KOPT-K1 (cell line): ENCODE data around the gene ERC2.

Experiments used
- H3K27ac ChIP-seq: fragments of 200-600 bp; sonication (generic); 2 replicates; pipeline ENCODE4 v1.5.1; 2016; ENCODE audit warnings: antibody characterized with exemption, mild to moderate bottlenecking, low read depth, low read length; ENCODE audit not compliant: poor library complexity, severe bottlenecking
- H3K36me3 ChIP-seq: fragments of 200-600 bp; sonication (generic); 2 replicates; pipeline ENCODE4 v1.5.1; 2017; ENCODE audit warnings: antibody characterized with exemption, mild to moderate bottlenecking, low read length, moderate library complexity; ENCODE audit not compliant: insufficient read depth
- H3K9me3 ChIP-seq: fragments of 200-600 bp; sonication (generic); 2 replicates; pipeline ENCODE4 v1.5.1; 2017; ENCODE audit warnings: antibody characterized with exemption, low read length, mild to moderate bottlenecking; ENCODE audit not compliant: insufficient read depth, poor library complexity, severe bottlenecking

Gene ERC2

GRCh38 chr3:55484191-55484689 is 984.0 kb downstream of the ERC2 start:
- H3K9me3 ChIP-seq, result no peaks in the 10 kb centered on the region
- no peak overlapping the region for H3K27ac ChIP-seq
- H3K36me3 ChIP-seq, result no peaks in the 10 kb centered on the region

DNA sequence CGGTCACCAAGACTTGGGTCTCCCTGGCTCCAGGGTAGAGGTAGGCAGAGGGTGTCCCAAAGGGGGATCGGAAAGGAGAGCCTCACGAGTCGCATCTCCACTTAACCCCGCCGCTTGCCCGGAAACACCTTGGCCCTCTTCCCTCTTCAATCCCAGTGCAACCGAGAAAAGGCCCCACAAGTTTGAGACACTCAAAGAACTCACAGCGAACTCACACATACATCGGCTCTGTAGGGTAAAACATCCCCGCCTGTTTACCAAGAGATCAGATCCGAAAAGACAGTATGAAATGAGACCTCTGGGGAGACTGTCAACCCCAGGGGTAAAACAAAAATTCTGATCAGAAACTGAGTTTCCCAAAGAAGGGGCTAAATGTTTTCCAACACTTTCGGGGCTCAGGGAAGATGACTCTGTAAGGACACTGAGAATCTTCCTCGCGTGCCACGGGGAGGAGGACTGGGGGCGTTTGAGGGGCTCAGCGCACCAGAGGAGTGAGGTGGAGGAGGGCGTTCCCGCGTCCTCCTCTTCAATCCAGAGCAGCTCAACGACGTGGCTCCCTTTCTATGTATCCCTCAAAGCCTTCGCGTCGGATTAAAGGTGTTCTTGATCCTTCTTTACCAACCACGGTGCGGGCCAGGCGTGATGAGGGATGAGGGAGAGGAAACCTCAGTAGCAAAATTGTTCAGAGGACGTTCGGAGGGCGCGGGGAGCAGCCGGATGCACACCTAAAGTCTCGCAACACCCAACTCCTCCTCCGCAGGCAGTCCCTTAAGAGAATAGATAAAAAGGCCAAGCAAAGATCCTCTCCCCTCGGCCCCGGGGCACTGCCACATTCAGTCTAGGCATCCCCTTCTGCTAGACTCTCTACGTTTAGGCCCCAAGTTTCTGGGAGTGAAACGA is 984.8 kb downstream of the ERC2 start:
- Histone ChIP-seq H3K27ac (no peak overlapping the region), H3K36me3 (no peaks in the 10 kb centered on the region), H3K9me3 (no peaks in the 10 kb centered on the region)

DNA sequence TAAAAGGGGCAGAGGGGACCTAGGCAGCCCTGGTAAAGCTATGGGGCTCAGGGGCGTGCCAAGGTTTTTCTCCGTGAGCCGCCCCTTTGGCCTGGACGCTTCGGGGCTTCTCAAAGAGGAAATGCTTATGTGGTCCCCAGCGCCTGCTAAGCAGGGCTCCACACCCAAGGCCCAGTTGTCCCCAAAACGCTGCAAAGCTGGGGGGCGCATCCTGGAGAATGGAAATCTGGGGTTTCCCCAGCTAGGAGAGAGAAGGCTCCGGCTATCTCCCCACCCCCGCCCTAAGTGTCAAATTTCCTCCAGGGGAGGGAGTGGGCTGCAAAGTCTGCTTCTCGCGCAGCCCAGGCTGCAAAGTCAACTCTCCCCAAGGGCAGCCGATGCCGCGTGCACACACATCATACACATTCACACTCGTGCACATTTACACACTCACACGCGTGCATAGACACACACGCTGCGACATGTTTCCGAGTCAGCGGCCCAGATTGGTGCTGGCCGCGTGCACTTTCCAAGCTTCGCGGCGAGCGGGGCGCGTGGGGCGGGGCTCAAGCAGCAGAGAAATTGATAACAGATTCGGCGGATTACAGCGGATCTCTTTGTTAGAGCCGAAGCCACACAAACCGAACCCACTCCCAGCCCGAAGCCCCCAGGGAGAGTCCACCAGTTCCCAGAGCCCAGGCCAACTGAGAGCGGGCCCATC is 985.6 kb downstream of the ERC2 start:
- Histone ChIP-seq H3K9me3 (no peaks in the 10 kb centered on the region), H3K36me3 (no peaks in the 10 kb centered on the region), H3K27ac (no peak overlapping the region)

GRCh38 chr3:55481744-55482495 is 986.3 kb downstream of the ERC2 start:
- H3K9me3 ChIP-seq, result no peaks in the 10 kb centered on the region
- H3K27ac ChIP-seq, result no peak overlapping the region
- H3K36me3 ChIP-seq, result no peaks in the 10 kb centered on the region

GRCh38 chr3:55480911-55481743 is 987.1 kb downstream of the ERC2 start:
- H3K9me3 ChIP-seq, result no peaks in the 10 kb centered on the region
- H3K36me3 ChIP-seq, result no peaks in the 10 kb centered on the region
- no peak overlapping the region for H3K27ac ChIP-seq

DNA sequence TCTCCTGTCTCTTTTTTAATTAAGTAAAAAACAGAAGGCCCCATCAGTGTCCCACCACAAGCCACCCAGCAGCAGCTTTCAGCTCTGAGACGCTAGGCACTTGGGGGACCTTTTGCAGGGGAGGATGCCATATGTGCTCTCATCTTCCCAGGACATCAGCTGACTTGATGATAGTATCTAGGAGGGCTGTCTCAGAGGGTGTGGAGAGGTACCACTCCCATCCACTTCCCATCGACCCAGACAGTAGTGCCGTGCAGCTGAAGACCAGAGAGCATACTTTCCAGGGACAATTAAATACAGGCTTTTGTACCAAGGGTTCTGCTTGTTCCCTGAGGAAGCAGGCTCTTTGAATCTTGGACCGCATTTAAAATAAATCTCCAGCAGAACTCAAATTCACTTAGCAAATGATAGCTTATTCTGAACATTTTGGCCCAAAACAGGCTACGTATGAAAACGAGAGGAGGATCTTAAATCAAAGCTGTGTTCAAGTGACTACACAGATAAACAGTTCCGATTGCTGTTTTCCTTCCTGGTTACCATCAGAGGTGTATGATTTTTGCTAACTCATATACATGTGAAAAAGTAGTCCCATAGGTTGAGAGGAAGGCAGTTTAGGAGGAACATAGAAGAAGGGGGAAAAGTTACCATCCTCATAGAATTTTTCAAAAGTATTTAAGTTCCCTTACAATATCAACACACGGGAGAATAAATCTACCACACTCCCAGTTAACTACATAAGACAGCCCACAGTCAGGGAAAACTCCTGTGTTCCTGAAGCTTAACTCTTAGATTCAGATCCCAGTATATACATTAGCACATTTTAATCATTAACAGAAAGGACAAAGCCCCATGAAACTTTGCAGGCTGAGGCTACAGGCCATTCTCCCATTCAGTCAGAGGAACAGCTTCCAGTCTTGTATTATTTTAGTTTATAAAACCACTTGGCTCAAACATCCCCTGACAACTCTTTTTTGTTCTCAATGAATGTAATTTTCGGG is 990.7 kb downstream of the ERC2 start:
- H3K27ac ChIP-seq, result no peak overlapping the region
- no peaks in the 10 kb centered on the region for H3K9me3 ChIP-seq
- no peaks in the 10 kb centered on the region for H3K36me3 ChIP-seq

GRCh38 chr3:55476515-55476914 is 991.8 kb downstream of the ERC2 start:
- H3K36me3 ChIP-seq, result no peaks in the 10 kb centered on the region
- H3K27ac ChIP-seq, result no peak overlapping the region
- no peaks in the 10 kb centered on the region for H3K9me3 ChIP-seq

- Histone ChIP-seq H3K36me3 (no peaks in the 10 kb centered on the region), H3K27ac (no peak overlapping the region)
These were observed 994.0 kb downstream of the ERC2 start for GRCh38 chr3:55474213-55474632.

DNA sequence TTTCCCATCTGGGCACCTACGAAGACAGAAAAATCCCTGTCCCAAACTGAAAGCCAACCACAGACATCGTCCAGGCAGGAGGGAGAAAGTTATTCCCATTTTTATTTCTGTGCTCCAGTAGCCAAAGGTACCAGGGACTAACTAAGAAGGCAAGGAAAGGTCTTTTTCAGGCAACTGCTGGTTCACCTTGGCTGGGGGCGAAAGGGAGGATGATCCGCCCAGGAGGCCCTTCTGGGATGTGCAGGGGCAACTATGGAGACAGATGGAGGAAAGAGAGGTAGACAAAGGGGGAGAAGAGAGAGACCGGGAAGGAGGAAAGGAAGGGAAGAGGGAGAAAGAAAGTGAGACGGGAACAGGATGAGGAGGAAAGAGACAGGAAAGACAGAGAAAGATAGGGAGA is 994.5 kb downstream of the ERC2 start:
- no peaks in the 10 kb centered on the region for H3K36me3 ChIP-seq
- H3K27ac ChIP-seq, result no peak overlapping the region
- no peaks in the 10 kb centered on the region for H3K9me3 ChIP-seq

More at GRCh38 chr3:55474213-55474632, 994.0 kb downstream of the ERC2 start:
- H3K9me3 ChIP-seq, result no peaks in the 10 kb centered on the region

DNA sequence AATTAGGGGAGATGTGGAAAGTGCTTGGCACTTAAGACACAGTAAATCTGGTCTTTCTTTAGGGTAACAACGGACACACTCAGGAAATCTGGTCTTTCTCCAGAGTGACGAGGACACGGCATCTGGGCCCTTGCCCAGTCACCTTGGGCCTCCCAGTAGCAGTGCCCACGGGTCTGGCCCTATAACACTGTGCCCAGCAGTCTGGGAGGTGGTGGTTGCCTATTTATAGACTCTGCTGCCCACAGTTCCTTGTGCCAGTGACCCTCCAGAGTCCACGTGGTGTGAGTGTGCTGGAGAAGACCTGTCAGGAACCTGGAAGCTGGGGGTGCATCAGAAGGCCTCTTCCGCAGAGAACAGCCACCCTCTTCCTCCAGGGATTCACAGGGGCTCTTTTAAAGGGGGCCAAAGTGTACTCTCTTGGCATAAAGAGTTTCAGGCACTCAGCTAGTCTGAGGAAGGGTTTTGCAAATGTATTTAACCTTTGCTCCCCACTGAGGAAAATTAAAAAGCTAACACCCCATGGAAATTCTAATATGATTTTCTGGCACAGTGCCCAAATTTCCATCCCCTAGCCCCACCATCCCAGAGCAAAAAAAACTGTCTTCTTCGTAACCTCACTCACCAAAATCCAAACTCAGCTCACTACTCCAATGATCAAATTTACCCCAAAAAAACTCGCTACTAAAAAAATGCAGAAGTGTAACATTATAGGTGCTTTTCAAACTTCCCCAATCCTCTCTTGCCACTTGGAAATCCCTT is 996.6 kb downstream of the ERC2 start:
- H3K27ac ChIP-seq, result no peak overlapping the region
- H3K36me3 ChIP-seq, result no peaks in the 10 kb centered on the region

DNA sequence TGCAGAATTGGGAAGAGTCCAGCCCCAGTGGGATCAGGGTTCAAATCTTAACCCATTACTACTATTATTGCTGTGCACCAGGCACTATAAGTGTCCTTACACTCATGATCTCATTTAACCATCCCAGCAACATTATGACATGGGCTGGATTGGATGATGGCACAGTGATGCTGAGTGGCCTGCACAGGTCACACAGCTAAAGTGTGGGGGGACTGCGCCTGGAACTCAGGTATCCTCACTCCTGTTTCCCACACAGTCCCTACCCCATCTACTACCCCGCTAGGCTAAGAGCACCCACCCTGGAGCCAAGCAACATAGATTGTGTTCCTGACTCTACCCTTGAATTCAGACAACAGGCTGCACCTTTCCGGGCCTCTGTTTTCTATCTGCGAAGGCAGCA is 997.2 kb downstream of the ERC2 start:
- Histone ChIP-seq H3K27ac (no peak overlapping the region), H3K9me3 (no peaks in the 10 kb centered on the region), H3K36me3 (no peaks in the 10 kb centered on the region)

More for the DNA sequence above, 996.6 kb downstream of the ERC2 start:
- no peaks in the 10 kb centered on the region for H3K9me3 ChIP-seq

DNA sequence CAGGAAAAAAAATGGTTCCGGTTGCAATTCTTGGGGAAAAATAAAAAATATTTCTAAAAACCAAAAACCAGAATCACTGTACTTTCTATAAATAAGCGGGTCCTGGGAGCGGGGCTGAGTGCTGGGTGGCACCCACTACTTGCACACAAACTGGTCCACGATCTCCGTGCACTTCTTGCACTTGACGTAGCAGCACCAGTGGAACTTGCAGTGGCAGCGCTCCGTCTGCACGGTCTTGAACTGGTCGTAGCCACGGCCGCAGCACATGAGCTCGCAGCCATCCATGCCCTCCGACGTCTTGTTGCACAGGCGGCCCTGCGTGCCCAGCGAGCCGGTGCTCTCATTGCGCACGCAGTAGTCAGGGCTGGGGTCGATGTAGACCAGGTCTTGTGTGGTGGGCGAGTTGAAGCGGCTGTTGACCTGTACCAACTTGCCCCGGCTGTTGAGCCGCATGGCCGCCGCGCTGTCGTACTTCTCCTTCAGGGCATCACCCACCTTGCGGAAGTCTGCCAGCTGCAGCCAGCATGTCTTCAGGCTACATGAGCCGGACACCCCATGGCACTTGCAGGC is 998.2 kb downstream of the ERC2 start:
- no peak overlapping the region for H3K27ac ChIP-seq
- no peaks in the 10 kb centered on the region for H3K36me3 ChIP-seq
- no peaks in the 10 kb centered on the region for H3K9me3 ChIP-seq
